ENCODE data around the gene ZBTB7B.
"Not testable (repeated sequence)": the region's sequence is repeated elsewhere in the genome, so short reads cannot be mapped to it uniquely, and the experiment has no call there.

ZBTB7B gene

DNA sequence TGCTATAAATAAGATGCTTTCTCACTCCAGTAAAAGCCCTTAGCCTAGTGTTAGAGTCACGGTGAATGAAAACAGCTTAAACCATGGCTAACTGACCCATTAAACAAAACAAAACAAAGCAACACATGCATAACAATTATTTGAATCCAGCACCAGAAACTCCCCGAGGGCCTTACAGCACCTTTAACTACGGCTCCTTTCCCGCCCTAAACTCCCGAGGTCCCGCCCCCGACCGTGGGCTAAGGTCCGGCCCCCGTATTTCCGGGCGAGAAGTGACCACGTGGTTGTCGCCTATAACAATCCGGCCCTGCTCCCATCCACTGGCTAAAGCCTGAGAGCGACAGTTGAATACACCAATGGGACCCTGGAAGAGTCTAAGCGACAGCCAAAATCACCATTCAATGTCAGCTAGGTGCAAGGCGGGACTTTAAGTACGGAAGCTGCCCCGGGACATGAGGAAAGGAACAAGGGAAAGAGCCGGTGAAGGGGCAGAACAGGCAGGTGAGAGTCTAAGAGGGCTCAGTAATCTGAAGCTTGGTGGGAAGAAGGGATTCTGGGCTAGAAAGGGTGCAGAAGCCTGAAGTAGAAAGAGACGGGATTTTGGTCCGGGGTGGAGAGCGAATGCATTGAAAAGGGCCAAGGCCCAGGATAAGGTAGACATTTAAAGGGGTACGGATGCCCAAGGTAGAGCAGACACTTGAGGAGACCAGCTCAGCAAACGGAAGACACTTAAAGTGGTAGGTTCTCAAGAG lies 19.5 kb upstream of the ZBTB7B start, which contains the start of gene FLAD1:
FLAD1 (plus strand) TSS at position 448 of the 752 bp plus-strand sequence. CDS start 351 bp downstream, outside the sequence.
- TF ChIP-seq, protein P1, sequence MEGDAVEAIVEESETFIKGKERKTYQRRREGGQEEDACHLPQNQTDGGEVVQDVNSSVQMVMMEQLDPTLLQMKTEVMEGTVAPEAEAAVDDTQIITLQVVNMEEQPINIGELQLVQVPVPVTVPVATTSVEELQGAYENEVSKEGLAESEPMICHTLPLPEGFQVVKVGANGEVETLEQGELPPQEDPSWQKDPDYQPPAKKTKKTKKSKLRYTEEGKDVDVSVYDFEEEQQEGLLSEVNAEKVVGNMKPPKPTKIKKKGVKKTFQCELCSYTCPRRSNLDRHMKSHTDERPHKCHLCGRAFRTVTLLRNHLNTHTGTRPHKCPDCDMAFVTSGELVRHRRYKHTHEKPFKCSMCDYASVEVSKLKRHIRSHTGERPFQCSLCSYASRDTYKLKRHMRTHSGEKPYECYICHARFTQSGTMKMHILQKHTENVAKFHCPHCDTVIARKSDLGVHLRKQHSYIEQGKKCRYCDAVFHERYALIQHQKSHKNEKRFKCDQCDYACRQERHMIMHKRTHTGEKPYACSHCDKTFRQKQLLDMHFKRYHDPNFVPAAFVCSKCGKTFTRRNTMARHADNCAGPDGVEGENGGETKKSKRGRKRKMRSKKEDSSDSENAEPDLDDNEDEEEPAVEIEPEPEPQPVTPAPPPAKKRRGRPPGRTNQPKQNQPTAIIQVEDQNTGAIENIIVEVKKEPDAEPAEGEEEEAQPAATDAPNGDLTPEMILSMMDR (IDR thresholded peaks at IDR 0.05) = no peak
- no peak for TF ChIP-seq ZFX (IDR thresholded peaks at IDR 0.05; ENCODE audit: borderline replicate concordance)
- H3K27ac ChIP-seq = peak within 1 kb of the TSS; percentile 80

DNA sequence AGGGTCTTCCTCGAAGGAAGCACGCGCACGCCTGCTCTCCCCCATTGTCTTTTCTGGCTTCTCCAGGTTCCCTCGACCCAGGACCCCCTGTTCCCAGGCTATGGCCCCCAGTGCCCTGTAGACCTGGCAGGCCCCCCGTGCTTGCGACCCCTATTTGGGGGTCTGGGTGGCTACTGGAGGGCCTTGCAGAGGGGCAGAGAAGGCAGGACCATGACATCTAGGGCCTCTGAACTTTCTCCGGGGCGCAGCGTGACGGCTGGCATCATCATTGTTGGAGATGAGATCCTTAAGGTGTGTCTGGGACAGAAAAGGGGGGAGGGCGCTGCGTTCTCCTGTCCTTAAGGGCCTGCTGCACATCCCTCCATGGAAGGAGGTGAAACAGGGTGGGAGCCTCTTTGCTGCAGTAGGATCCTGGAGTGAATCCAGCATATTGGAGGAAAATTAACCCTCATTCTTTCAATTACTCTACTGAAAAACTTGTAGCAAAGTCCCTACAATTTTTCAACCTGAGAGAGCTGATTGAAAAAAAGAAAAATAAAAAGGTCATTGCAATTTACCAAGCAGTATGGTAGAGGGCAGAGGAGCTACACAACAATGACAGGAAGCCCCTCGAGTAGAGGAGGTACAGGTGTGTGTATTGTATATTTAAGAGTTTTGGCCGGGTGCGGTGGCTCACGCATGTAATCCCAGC lies 18.7 kb upstream of the ZBTB7B start:
- TF ChIP-seq, protein P1 (IDR thresholded peaks at IDR 0.05) = no peak
- no peak for TF ChIP-seq ZFX (IDR thresholded peaks at IDR 0.05; ENCODE audit: borderline replicate concordance)
- peak overlapping the region; percentile 80 for H3K27ac ChIP-seq

DNA sequence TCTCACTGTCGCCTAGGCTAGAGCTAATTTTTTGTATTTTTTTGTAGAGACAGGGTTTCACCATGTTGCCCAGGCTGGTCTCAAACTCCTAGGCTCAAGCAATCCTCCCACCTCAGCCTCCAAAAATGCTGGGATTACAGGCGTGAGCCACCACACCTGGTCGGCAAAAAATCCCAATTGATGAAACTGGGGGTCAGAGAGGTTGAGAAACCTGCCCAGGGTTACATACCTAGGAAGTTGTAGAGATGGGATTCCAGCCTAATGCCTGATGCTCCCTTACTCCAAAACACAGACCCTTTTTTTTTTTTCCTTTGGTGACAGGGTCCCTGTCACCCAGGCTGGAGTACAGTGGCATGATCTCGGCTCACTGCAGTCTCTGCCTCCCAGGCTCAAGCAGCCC lies 15.9 kb upstream of the ZBTB7B start:
- H3K27ac ChIP-seq = not testable (repeated sequence)

DNA sequence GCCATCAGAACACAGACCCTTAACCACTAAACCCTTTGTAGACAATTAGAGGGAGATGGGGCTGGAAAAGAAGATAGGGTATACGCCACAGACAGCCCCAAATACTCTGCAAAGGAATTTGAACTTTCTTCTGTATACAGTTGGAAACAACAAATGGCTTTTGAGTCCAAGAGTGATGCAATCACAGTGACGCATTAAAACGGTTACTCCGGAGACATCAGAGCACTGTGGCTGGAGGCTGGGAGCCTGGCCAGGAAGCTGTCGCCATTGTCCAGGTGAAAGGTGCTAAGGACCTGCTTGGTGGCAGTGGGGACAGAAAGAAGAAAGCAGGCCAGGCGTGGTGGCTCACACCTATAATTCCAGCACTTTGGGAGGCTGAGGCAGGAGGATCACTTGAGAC lies 15.3 kb upstream of the ZBTB7B start:
- no peak overlapping the region for H3K27ac ChIP-seq
- TF ChIP-seq, protein P1 (IDR thresholded peaks at IDR 0.05) = no peak
- no peak for TF ChIP-seq ZFX (IDR thresholded peaks at IDR 0.05; ENCODE audit: borderline replicate concordance)

DNA sequence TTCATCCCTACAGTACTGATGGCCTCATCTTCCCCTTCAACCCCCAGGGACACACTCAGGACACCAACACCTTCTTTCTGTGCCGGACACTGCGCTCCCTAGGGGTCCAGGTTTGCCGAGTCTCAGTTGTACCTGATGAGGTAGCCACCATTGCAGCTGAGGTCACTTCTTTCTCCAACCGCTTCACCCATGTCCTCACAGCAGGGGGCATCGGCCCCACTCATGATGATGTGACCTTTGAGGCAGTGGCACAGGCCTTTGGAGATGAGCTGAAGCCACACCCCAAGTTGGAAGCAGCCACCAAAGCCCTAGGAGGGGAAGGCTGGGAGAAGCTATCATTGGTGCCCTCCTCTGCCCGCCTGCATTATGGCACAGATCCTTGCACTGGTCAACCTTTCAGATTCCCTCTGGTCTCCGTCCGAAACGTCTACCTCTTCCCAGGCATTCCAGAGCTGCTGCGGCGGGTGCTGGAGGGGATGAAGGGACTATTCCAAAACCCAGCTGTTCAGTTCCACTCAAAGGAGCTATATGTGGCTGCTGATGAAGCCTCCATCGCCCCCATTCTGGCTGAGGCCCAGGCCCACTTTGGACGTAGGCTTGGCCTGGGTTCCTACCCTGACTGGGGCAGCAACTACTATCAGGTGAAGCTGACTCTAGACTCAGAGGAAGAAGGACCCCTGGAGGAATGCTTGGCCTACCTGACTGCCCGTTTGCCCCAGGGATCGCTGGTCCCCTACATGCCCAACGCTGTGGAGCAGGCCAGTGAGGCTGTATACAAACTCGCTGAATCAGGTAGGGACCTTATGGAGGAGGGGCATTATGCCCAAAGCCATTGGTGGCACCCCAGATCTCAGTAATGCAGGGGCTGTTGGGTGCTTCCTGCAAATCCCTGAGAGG lies 14.3 kb upstream of the ZBTB7B start:
- TF ChIP-seq, protein P1 (IDR thresholded peaks at IDR 0.05) = peak; percentile 20; the same call in 1 of the 2 replicates
- TF ChIP-seq ZFX (IDR thresholded peaks at IDR 0.05; ENCODE audit: borderline replicate concordance) = no peak
- H3K27ac ChIP-seq = peak overlapping the region; percentile 29; the same call in 1 of the 2 replicates

DNA sequence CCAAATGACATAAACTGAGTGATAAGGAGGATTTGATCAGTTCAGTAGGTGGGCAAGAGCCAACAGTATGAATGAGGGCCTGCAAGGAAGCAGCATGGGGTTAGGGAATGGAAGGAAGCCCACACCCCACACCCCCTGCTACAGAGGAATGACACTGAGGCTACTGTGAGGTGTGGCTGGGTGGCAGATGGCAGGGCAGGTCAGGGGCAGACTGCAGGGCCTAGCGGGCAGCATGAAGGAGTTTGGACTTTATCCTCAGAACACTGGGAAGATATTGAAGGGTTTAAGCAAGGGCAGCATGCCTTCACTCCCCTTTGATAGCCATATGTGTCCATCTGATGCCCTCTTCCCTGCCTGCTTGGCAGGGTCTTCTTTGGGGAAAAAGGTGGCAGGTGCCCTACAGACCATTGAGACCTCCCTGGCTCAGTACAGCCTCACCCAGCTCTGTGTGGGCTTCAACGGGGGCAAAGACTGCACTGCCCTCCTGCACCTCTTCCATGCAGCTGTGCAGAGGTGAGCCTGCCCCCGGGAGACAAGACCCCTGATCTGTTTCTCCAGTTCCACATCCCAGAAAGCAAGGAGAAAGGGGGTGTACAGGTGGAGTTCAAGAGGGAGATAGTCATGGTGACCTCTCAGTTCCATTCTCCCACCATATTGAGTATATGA lies 13.3 kb upstream of the ZBTB7B start:
- TF ChIP-seq, protein P1 (IDR thresholded peaks at IDR 0.05) = no peak
- no peak for TF ChIP-seq ZFX (IDR thresholded peaks at IDR 0.05; ENCODE audit: borderline replicate concordance)
- H3K27ac ChIP-seq = peak overlapping the region; percentile 29

DNA sequence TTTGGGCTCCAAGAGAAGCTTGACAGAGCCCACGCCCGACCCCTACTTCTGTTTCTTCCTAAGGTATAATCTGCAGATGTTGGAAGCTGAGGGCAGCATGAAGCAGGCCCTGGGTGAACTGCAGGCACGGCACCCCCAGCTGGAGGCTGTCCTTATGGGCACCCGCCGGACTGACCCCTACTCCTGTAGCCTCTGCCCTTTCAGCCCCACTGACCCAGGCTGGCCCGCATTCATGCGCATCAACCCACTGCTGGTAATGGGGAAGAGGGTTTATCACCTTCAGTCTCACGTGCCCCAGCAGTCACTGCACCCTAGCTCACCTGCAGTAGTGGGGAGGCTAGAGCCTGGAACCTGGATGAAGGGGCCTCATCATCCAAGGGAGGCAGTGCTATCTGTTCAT lies 12.3 kb upstream of the ZBTB7B start:
- no peak for TF ChIP-seq ZFX (IDR thresholded peaks at IDR 0.05; ENCODE audit: borderline replicate concordance)
- TF ChIP-seq, protein P1 (IDR thresholded peaks at IDR 0.05) = no peak
- 0 out of 2 replicates have a peak overlapping the region, but pooled peaks have one; percentile 29 for H3K27ac ChIP-seq
